ENCODE data around the gene CLDN4.

The CLDN4 gene

DNA sequence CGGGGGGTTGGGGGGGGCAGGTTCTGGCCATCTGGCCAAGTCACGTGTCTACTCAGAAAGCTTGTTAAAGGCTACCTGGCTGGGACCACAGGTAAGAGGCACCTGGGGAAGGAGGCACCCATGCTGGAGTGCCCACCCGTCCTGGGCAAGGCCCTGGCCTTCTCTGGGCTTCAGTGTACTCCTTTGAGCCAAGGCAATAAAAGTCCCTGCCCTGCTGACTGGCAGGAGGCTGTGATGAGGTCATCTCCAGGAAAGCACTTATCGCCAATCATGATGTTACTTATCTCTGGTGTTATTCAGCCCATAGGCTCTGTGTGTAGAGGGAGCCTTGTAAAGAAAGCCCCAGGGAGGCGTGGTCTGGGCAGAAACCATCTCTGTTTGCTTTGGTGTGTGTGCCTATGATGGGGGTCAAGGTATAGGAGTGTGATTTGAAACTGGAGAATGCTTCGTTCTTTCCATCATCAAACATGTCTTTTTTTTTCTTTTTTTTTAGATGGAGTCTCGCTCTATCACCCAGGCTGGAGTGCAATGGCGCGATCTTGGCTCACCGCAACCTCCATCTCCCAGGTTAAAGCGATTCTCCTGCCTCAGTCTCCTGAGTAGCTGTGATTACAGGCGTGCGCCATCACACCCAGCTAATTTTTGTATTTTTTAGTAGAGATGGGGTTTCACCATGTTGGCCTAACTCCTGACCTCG is 2.5 kb upstream of the CLDN4 start (continued):
- TF ChIP-seq, protein P1, sequence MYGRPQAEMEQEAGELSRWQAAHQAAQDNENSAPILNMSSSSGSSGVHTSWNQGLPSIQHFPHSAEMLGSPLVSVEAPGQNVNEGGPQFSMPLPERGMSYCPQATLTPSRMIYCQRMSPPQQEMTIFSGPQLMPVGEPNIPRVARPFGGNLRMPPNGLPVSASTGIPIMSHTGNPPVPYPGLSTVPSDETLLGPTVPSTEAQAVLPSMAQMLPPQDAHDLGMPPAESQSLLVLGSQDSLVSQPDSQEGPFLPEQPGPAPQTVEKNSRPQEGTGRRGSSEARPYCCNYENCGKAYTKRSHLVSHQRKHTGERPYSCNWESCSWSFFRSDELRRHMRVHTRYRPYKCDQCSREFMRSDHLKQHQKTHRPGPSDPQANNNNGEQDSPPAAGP (tag by site-specific recombination; IDR thresholded peaks at IDR 0.05) = peak; percentile 85
- TF ChIP-seq, protein P2, sequence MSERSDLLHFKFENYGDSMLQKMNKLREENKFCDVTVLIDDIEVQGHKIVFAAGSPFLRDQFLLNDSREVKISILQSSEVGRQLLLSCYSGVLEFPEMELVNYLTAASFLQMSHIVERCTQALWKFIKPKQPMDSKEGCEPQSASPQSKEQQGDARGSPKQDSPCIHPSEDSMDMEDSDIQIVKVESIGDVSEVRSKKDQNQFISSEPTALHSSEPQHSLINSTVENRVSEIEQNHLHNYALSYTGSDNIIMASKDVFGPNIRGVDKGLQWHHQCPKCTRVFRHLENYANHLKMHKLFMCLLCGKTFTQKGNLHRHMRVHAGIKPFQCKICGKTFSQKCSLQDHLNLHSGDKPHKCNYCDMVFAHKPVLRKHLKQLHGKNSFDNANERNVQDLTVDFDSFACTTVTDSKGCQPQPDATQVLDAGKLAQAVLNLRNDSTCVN (tag by site-specific recombination; optimal IDR thresholded peaks at IDR 0.05) = no peak
- TF ChIP-seq ZSCAN16 (tag by site-specific recombination; IDR thresholded peaks at IDR 0.05) (no peak), ZNF596 (tag by site-specific recombination; IDR thresholded peaks at IDR 0.05) (no peak), HOXC10 (CRISPR knock-in tag; IDR thresholded peaks at IDR 0.05) (no peak), ZNF48 (tag by site-specific recombination; IDR thresholded peaks at IDR 0.05) (no peak), ZNF133 (tag by site-specific recombination; IDR thresholded peaks at IDR 0.05) (no peak), ZNF837 (tag by site-specific recombination; IDR thresholded peaks at IDR 0.05) (no peak), ZNF114 (tag by site-specific recombination; IDR thresholded peaks at IDR 0.05) (no peak), KLF1 (tag by site-specific recombination; IDR thresholded peaks at IDR 0.05) (peak; percentile 95), ZNF654 (tag by site-specific recombination; IDR thresholded peaks at IDR 0.05; ENCODE audit: low read depth) (no peak), ZNF658 (tag by site-specific recombination; IDR thresholded peaks at IDR 0.05) (no peak), ZNF274 (IDR thresholded peaks at IDR 0.05; ENCODE audit: low read length) (no peak), ZNF274 (tag by site-specific recombination; IDR thresholded peaks at IDR 0.05; ENCODE audit: borderline replicate concordance) (no peak), EGR2 (tag by site-specific recombination; IDR thresholded peaks at IDR 0.05; ENCODE audit: low read depth) (no peak), ZNF664 (tag by site-specific recombination; IDR thresholded peaks at IDR 0.05) (no peak), GLIS1 (tag by site-specific recombination; IDR thresholded peaks at IDR 0.05) (peak; percentile 67), SP3 (tag by site-specific recombination; IDR thresholded peaks at IDR 0.05) (0 out of 2 replicates have a peak, but pooled peaks have one; percentile 29), ZNF354C (tag by site-specific recombination; IDR thresholded peaks at IDR 0.05; ENCODE audit: borderline replicate concordance, low read depth) (no peak), ZNF174 (tag by site-specific recombination; IDR thresholded peaks at IDR 0.05) (no peak), ZNF560 (tag by site-specific recombination; IDR thresholded peaks at IDR 0.05; ENCODE audit: borderline replicate concordance) (no peak)
- TF ChIP-seq, protein P3, sequence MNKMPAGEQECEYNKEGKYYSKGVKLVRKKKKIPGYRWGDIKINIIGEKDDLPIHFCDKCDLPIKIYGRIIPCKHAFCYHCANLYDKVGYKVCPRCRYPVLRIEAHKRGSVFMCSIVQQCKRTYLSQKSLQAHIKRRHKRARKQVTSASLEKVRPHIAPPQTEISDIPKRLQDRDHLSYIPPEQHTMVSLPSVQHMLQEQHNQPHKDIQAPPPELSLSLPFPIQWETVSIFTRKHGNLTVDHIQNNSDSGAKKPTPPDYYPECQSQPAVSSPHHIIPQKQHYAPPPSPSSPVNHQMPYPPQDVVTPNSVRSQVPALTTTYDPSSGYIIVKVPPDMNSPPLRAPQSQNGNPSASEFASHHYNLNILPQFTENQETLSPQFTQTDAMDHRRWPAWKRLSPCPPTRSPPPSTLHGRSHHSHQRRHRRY (tag by site-specific recombination; IDR thresholded peaks at IDR 0.05) = no peak
- TF ChIP-seq, protein P4, sequence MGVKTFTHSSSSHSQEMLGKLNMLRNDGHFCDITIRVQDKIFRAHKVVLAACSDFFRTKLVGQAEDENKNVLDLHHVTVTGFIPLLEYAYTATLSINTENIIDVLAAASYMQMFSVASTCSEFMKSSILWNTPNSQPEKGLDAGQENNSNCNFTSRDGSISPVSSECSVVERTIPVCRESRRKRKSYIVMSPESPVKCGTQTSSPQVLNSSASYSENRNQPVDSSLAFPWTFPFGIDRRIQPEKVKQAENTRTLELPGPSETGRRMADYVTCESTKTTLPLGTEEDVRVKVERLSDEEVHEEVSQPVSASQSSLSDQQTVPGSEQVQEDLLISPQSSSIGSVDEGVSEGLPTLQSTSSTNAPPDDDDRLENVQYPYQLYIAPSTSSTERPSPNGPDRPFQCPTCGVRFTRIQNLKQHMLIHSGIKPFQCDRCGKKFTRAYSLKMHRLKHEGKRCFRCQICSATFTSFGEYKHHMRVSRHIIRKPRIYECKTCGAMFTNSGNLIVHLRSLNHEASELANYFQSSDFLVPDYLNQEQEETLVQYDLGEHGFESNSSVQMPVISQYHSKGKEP (tag by site-specific recombination; IDR thresholded peaks at IDR 0.05) = no peak
- TF ChIP-seq, protein P5, sequence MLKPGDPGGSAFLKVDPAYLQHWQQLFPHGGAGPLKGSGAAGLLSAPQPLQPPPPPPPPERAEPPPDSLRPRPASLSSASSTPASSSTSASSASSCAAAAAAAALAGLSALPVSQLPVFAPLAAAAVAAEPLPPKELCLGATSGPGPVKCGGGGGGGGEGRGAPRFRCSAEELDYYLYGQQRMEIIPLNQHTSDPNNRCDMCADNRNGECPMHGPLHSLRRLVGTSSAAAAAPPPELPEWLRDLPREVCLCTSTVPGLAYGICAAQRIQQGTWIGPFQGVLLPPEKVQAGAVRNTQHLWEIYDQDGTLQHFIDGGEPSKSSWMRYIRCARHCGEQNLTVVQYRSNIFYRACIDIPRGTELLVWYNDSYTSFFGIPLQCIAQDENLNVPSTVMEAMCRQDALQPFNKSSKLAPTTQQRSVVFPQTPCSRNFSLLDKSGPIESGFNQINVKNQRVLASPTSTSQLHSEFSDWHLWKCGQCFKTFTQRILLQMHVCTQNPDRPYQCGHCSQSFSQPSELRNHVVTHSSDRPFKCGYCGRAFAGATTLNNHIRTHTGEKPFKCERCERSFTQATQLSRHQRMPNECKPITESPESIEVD (tag by site-specific recombination; IDR thresholded peaks at IDR 0.05) = no peak
- TF ChIP-seq, protein P6, sequence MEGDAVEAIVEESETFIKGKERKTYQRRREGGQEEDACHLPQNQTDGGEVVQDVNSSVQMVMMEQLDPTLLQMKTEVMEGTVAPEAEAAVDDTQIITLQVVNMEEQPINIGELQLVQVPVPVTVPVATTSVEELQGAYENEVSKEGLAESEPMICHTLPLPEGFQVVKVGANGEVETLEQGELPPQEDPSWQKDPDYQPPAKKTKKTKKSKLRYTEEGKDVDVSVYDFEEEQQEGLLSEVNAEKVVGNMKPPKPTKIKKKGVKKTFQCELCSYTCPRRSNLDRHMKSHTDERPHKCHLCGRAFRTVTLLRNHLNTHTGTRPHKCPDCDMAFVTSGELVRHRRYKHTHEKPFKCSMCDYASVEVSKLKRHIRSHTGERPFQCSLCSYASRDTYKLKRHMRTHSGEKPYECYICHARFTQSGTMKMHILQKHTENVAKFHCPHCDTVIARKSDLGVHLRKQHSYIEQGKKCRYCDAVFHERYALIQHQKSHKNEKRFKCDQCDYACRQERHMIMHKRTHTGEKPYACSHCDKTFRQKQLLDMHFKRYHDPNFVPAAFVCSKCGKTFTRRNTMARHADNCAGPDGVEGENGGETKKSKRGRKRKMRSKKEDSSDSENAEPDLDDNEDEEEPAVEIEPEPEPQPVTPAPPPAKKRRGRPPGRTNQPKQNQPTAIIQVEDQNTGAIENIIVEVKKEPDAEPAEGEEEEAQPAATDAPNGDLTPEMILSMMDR (tag by site-specific recombination; IDR thresholded peaks at IDR 0.05) = no peak
- TF ChIP-seq, protein P7, sequence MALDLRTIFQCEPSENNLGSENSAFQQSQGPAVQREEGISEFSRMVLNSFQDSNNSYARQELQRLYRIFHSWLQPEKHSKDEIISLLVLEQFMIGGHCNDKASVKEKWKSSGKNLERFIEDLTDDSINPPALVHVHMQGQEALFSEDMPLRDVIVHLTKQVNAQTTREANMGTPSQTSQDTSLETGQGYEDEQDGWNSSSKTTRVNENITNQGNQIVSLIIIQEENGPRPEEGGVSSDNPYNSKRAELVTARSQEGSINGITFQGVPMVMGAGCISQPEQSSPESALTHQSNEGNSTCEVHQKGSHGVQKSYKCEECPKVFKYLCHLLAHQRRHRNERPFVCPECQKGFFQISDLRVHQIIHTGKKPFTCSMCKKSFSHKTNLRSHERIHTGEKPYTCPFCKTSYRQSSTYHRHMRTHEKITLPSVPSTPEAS (tag by site-specific recombination; IDR thresholded peaks at IDR 0.05) = peak; percentile 13; the same call in 1 of the 2 replicates
- TF ChIP-seq, protein P8, sequence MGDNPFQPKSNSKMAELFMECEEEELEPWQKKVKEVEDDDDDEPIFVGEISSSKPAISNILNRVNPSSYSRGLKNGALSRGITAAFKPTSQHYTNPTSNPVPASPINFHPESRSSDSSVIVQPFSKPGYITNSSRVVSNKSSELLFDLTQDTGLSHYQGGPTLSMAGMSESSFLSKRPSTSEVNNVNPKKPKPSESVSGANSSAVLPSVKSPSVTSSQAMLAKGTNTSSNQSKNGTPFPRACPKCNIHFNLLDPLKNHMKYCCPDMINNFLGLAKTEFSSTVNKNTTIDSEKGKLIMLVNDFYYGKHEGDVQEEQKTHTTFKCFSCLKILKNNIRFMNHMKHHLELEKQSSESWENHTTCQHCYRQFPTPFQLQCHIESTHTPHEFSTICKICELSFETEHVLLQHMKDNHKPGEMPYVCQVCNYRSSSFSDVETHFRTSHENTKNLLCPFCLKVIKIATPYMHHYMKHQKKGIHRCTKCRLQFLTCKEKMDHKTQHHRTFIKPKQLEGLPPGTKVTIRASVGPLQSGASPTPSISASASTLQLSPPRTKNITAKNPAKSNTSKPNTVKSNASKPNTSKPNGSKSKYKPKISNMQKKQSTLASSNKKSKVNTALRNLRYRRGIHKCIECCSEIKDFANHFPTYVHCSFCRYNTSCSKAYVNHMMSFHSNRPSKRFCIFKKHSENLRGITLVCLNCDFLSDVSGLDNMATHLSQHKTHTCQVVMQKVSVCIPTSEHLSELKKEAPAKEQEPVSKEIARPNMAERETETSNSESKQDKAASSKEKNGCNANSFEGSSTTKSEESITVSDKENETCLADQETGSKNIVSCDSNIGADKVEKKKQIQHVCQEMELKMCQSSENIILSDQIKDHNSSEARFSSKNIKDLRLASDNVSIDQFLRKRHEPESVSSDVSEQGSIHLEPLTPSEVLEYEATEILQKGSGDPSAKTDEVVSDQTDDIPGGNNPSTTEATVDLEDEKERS (tag by site-specific recombination; IDR thresholded peaks at IDR 0.05) = no peak
